Activated CD8-positive, alpha-beta T cell treated with anti-CD3 and anti-CD28 coated beads, Interleukin-2, amount 10 ng/mL, durations not matched to agents 7 days and 5 days (primary cell): ENCODE measurements around the gene DUSP9. TPM values are rescaled to one million over a fixed set of nuclear protein-coding genes. Genes with fewer than 3 reads are reported as not detected.
"Not testable (repeated sequence)": the region's sequence is repeated elsewhere in the genome, so short reads cannot be mapped to it uniquely, and the experiment has no call there.

Source experiments
- ATAC-seq: fragments of 150-1000 bp; cut with Tn5 transposase; one replicate; pipeline ENCODE4 v1.10.0; 2021; ENCODE audit warnings: moderate library complexity
- CTCF ChIA-PET: fragments of 350-600 bp; sonication (Branson Sonifier 250); formaldehyde crosslinking; loops from one replicate; lab custom pipeline; 2021; ENCODE audit warnings: antibody characterized with exemption; lab: Charles Lee
- POLR2A ChIA-PET: fragments of 350-600 bp; sonication (Branson Sonifier 250); formaldehyde crosslinking; loops from one replicate; lab custom pipeline; 2021; ENCODE audit warnings: antibody characterized with exemption; lab: Charles Lee
- DNase-seq: peaks from one replicate; pipeline ENCODE4 v3.0.0-alpha.2; 2020
- H3K27ac Mint-ChIP-seq: one replicate; pipeline ENCODE4 v1.8.0; 2021; ENCODE audit warnings: mild to moderate bottlenecking, mixed read lengths
- H3K27me3 Mint-ChIP-seq: one replicate; pipeline ENCODE4 v1.8.0; 2021; ENCODE audit warnings: low read depth, mixed read lengths
- H3K36me3 Mint-ChIP-seq: one replicate; pipeline ENCODE4 v1.8.0; 2021; ENCODE audit warnings: low read depth, mixed read lengths
- H3K4me1 Mint-ChIP-seq: one replicate; pipeline ENCODE4 v1.8.0; 2021; ENCODE audit warnings: low read depth, mixed read lengths
- H3K4me3 Mint-ChIP-seq: one replicate; pipeline ENCODE4 v1.8.0; 2021; ENCODE audit warnings: mild to moderate bottlenecking, mixed read lengths
- H3K9me3 Mint-ChIP-seq: one replicate; pipeline ENCODE4 v1.8.0; 2022; ENCODE audit warnings: mixed read lengths; ENCODE audit not compliant: insufficient read depth
- total RNA-seq, 2 experiments: library from RNA; stranded (reverse); gene quantifications; one replicate each; pipeline ENCODE4 v1.2.3, GENCODE V29; 2021

Gene DUSP9
- total RNA-seq, 2 experiments from 2014 or later: not detected

DNA sequence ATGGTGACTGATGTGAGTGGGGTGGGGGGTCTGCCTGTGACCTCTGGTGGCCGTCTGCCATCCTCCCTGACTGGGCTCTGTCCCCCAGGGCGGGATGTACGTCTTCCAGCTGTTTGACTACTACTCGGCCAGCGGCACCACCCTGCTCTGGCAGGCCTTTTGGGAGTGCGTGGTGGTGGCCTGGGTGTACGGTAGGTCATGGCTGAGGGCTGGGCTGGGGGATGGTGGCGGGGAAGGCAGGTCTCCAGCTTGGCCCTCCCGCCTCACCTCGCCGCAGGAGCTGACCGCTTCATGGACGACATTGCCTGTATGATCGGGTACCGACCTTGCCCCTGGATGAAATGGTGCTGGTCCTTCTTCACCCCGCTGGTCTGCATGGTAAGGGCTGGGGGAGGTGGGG, 47.3 kb downstream of the DUSP9 start:
- H3K9me3 Mint-ChIP-seq, POLR2A ChIA-PET, H3K27me3 Mint-ChIP-seq, H3K4me1 Mint-ChIP-seq, H3K27ac Mint-ChIP-seq, DNase-seq, CTCF ChIA-PET, H3K4me3 Mint-ChIP-seq, ATAC-seq: not testable (repeated sequence)
- peaks cover 10% of the 10 kb centered on the region for H3K36me3 Mint-ChIP-seq

DNA sequence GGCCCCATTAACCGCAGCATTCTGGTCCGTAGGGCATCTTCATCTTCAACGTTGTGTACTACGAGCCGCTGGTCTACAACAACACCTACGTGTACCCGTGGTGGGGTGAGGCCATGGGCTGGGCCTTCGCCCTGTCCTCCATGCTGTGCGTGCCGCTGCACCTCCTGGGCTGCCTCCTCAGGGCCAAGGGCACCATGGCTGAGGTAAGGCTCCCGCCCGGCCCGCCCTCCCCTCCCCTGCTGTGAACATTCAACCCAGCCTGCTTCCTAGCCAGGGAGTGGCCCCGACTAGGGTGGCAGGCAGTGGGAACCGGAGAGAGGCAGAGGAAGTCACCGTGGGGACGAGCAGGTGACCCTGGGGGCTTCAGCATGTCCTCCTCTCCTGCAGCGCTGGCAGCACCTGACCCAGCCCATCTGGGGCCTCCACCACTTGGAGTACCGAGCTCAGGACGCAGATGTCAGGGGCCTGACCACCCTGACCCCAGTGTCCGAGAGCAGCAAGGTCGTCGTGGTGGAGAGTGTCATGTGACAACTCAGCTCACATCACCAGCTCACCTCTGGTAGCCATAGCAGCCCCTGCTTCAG, 47.8 kb downstream of the DUSP9 start:
- ChIA-PET CTCF (no interaction called here), POLR2A (no interaction called here)
- H3K4me1 Mint-ChIP-seq: no peaks in the 10 kb centered on the region
- ATAC-seq: no peak
- H3K4me3 Mint-ChIP-seq: no peak overlapping the region
- peaks cover under 1% of the 10 kb centered on the region for H3K27me3 Mint-ChIP-seq
- no peak overlapping the region for H3K27ac Mint-ChIP-seq
- H3K36me3 Mint-ChIP-seq: peaks cover 10% of the 10 kb centered on the region
- no peak for DNase-seq
- no peaks in the 10 kb centered on the region for H3K9me3 Mint-ChIP-seq

- ChIA-PET CTCF (no interaction called here), POLR2A (no interaction called here)
- ATAC-seq (no peak), DNase-seq (no peak)
- Mint-ChIP-seq H3K4me1 (no peaks in the 10 kb centered on the region), H3K4me3 (no peak overlapping the region), H3K27me3 (no peaks in the 10 kb centered on the region), H3K9me3 (no peaks in the 10 kb centered on the region), H3K27ac (no peak overlapping the region), H3K36me3 (peaks cover 13% of the 10 kb centered on the region)
Observed at GRCh38 chrX:153696100-153696499, 49.1 kb downstream of the DUSP9 start.

DNA sequence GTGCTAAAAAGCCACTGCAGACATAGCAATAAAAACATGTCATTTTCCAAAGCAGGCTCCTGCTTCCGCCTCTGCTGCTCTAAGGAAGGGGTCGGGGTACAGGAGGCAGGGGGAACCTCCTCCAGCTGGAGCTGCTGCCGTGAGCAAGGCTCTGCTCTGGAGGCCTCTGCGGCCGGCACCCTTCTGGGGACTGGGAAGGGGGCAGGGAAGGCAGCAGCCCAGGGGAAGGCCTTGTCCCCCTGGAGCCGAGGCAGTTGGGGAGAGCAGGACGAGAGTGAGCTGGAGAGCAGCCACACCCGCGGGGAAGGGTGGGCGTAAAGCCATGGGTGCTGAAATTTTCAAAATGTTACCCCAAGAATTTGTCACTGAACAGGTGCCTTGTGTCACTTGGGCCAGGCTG, 49.5 kb downstream of the DUSP9 start:
- H3K36me3 Mint-ChIP-seq: peaks cover 13% of the 10 kb centered on the region
- H3K9me3 Mint-ChIP-seq, DNase-seq, H3K27me3 Mint-ChIP-seq, ATAC-seq, H3K4me1 Mint-ChIP-seq, CTCF ChIA-PET, H3K4me3 Mint-ChIP-seq, POLR2A ChIA-PET, H3K27ac Mint-ChIP-seq: not testable (repeated sequence)

- POLR2A ChIA-PET, H3K27me3 Mint-ChIP-seq, H3K27ac Mint-ChIP-seq, H3K4me3 Mint-ChIP-seq, ATAC-seq, DNase-seq, CTCF ChIA-PET, H3K4me1 Mint-ChIP-seq, H3K9me3 Mint-ChIP-seq: not testable (repeated sequence)
- H3K36me3 Mint-ChIP-seq: peaks cover 15% of the 10 kb centered on the region
Observed at GRCh38 chrX:153696986-153697722, 50.2 kb downstream of the DUSP9 start.

DNA sequence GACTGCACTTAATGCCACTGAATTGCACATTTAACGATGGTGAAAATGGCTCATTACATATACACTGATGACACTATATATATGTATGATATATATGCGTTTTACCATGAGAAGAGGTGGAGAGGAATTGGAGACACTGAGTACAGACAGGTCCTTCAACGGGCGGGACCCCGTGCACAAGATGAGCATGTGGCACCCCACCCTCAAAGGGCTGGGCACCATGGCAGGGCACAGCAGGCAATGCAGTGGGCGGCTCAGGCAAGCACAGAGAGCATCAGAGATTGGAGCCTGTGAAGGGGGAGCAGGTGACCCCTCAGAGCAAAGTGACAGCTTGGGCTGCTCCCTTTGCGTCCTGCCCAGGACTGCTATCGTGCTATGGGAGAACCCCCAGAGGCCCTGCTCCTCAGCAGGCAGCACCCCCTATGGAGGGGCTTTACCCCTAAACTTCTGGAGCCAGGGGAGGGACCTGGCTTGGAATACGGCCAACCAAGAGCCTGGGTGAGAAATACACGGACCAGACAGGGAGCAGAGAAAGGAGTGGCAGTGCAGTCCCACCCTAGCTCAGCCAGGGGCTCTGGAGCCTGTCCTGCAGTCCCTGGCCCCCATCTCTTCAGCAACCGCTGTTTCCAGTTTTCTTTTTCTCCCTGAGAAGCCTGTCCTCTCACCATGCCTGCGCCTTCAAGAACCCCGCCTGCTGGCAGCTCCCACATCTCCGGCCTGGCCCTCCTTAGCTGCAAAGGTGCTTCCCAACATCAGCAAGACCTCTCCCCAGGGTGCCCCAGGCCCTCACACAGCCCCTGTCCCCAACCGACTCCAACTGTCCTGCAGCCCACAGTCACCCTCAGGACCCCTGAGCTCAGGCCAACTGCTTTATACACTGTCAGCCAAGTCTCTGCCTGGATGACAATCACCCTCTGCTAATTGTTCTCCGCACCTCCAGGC, 51.2 kb downstream of the DUSP9 start:
- ChIA-PET CTCF (no interaction called here), POLR2A (no interaction called here)
- H3K4me1 Mint-ChIP-seq: no peaks in the 10 kb centered on the region
- H3K9me3 Mint-ChIP-seq: no peaks in the 10 kb centered on the region
- no peak overlapping the region for H3K4me3 Mint-ChIP-seq
- ATAC-seq: no peak
- no peaks in the 10 kb centered on the region for H3K27me3 Mint-ChIP-seq
- peaks cover 17% of the 10 kb centered on the region for H3K36me3 Mint-ChIP-seq
- H3K27ac Mint-ChIP-seq: no peak overlapping the region
- DNase-seq: no peak

DNA sequence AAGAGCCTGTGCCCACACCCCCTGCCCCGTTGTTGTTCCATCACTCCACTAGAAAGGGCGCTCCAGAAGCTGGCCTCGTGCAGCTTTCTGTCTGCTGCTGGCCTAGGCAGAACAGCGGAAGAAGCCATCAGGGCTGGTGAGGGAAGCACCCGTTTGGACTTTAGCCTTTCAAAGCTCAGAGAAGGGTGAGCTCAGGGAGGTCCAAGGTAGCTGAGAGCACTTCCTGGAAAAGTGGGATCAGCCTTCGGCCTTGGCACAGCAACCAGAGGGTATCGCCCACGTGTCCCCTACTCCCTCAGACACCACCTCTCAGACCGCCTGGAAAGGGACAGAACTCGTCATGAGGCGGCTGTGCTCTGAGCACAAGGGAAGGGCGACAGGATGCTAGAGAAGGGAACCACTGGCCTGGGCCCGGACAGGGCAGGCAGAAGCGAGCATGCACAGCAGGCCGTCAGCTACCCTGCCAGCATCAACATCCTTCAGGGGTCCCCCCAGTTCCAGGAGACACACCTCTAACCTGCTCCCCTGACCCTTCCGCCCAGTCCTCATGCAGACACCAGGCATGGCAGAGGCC, 52.3 kb downstream of the DUSP9 start:
- ATAC-seq, H3K27me3 Mint-ChIP-seq, H3K4me3 Mint-ChIP-seq, POLR2A ChIA-PET, CTCF ChIA-PET, DNase-seq, H3K4me1 Mint-ChIP-seq, H3K9me3 Mint-ChIP-seq, H3K27ac Mint-ChIP-seq: not testable (repeated sequence)
- peaks cover 15% of the 10 kb centered on the region for H3K36me3 Mint-ChIP-seq

DNA sequence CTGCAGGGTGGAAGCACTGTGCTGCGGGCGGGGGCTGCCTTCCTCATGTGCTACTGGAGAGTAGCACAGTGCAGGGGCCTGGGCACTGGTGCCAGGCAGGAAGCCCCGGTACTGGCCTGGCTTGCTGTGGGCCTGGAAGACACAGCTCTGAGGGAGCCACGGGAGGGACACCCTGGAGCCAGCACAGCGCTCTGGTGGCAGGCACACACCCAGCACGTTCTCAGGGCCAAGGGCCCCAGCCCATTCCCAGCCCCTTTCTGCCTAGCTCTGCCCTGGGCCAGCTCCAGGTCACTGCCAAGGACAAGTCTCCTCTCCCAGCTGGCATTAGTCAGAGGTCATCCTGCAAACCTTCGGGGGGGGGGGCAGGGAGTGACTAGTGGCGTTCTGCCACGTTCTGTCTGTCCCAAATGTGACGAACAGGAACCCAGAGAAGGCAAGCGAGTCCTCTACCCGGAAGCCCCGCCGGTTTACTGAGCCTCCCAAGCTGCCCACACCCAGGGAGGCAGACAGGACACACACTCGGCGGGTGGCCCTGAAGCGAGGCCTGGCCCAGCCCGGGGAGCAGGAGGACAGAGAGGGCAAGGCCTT, 52.9 kb downstream of the DUSP9 start:
- POLR2A ChIA-PET: not testable (repeated sequence)

DNA sequence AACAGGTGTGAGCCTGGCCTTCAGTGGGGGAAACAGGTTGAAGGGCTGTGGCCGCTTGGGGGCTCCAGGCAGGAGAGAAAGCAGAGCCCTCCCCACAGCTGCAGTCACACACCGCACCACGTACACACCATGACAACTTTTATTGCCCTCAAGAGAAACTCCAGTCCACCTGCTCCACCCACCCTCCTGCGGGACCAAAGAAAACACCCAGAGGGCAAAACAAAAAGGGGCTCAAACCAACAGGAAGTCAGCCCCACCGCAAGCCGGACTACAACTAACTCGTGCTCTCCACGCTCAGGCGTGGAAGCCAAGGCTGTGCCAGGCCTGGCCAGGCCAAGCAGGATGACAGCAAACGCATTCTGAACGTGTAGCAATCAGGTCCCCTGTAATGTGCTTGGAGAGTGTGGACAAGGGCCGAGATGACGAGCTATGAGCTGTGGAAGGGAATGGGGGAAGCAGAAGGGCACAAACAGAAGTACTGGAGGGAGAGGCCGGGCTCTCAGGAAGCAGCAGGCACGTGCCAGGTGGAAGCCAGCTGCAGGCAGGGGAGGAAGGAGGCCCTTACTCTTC, 53.5 kb downstream of the DUSP9 start:
- no peaks in the 10 kb centered on the region for H3K9me3 Mint-ChIP-seq
- ChIA-PET CTCF (no interaction called here), POLR2A (no interaction called here)
- no peak for DNase-seq
- no peak overlapping the region for H3K27ac Mint-ChIP-seq
- H3K4me1 Mint-ChIP-seq: no peaks in the 10 kb centered on the region
- no peaks in the 10 kb centered on the region for H3K27me3 Mint-ChIP-seq
- ATAC-seq: no peak
- H3K4me3 Mint-ChIP-seq: no peak overlapping the region
- H3K36me3 Mint-ChIP-seq: peaks cover 17% of the 10 kb centered on the region

More for the DNA sequence above, 52.9 kb downstream of the DUSP9 start:
- DNase-seq, CTCF ChIA-PET, H3K4me3 Mint-ChIP-seq, H3K27me3 Mint-ChIP-seq, ATAC-seq, H3K27ac Mint-ChIP-seq, H3K9me3 Mint-ChIP-seq, H3K4me1 Mint-ChIP-seq: not testable (repeated sequence)
- peaks cover 17% of the 10 kb centered on the region for H3K36me3 Mint-ChIP-seq
